NCI-H128 (cell line): Measurements from ENCODE around the gene LRG1.
"Not testable (repeated sequence)": the region's sequence is repeated elsewhere in the genome, so short reads cannot be mapped to it uniquely, and the experiment has no call there.

Experiments used
- DNase-seq: peaks from one replicate; lab custom pipeline; 2025; ENCODE audit not compliant: unreplicated experiment; lab: John Stamatoyannopoulos, UW

Gene LRG1

DNA sequence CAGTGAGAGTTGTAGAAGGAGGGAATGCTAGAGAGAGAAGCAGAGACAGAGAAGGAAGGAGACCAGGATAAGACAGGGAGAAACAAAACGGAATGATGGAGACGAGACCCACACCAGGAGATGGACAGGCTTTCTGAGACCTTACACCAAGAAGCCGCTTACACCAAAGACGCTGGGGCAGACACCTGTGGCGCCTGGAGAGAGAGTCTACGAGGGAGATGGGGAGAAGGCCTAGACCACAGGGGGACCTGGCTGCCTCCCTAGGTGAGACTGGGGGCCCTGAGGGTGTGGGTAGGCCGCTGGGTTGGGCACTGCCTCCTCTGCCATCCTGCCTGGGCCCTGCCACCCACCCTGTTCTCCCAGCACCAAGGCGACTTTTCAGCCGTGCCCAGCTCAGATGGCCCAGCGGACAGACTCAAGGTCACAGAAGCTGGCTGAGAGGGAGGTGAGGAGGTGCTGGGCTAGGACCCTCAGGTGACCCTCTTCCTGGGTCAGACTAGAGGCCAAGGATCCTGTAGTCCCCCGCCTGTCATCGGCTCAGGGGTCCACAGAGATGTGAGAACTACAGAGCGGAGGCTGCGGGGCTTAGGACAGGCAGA, 9.8 kb downstream of the LRG1 start:
- no peak for DNase-seq

DNA sequence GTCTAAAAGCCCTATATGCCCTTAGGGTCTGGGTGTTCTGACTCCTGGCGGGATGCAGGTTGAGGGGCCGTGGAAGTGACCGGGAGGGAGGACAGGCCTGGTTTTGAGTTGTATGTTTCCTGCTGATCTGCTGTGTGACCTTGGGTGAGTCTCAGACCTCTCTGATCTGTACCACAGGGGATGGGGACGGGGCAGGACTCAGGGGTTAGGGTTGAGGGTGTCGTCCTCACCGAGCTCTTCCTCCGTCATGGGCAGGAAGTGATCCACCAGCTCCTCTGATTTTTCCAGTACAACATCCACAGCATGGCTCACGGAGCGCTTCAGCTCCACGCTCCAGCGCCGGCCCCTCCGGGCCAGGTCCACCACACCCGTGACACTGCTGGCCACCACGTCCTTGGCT, 11.0 kb downstream of the LRG1 start:
- DNase-seq, result no peak

DNA sequence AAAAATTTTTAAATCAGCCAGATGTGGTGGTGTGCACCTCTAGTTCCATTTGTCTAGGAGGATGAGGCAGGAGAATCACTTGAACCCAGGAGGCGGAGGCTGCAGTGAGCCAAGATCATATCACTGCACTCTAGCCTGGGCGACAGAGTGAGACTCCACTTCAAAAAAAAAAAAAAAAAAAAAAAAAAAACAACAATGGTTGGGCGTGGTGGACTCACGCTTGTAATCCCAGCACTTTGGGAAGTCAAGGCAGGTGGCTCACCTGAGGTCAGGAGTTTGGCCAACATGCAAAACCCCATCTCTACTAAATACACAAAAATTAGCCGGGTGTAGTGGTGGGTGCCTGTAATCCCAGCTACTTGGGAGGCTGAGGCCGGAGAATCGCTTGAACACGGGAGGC, 12.5 kb downstream of the LRG1 start:
- not testable (repeated sequence) for DNase-seq

DNA sequence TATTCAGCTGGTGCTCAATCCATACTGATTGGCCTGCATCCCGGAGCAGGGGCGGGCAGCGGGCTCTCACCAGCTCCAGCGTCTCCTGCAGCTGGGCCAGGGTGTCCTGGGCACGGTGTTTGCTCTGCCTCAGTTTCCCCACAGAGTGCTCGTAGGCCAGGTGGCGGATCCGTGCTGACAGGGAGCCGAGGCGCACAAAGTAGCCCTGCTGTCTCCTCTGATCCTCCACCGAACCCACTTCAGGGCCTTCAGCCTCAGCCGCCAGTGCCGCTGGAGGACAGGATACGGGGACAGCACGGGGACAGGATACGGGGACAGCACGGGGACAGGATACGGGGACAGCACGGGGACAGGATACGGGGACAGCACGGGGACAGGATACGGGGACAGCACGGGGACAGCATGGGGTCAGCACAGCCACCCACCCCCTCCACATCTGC, 14.3 kb downstream of the LRG1 start:
- DNase-seq, result no peak

DNA sequence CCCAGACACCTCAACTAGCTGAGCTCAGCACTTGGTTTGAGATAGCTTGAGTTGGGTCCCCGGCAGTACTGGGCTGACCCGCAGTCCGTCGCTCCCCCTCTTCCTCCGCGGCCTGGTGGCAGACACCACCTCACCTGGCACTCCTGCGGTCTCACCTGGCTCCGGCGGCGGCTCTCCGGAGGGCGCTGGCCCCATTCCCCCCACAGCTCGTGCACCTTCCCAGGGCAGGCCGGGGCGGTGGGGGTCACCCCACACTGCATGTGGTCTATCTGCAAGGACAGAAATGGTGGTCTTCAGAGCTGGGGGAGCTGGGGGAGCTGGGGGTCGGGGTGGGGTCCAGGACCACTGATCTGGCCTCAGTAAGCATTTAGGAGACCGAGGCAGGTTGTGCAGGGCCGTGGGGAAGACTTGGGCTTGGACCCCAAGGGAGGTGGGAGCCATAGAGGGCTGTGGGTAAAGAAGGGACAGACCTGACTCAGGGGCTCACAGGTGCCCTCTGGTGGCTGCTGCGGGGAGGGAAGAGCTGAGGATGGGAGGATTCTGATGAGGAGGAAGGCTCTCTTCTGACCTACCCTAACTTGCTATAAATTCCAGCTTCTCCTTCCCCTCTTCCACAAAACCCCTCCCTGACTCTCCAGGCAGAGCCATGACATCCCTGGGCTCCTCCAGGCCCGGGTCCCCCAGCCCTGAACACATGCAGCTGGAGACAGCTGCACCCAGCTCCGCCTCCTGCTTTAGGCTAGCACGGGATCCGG, 14.9 kb downstream of the LRG1 start:
- DNase-seq, result no peak

DNA sequence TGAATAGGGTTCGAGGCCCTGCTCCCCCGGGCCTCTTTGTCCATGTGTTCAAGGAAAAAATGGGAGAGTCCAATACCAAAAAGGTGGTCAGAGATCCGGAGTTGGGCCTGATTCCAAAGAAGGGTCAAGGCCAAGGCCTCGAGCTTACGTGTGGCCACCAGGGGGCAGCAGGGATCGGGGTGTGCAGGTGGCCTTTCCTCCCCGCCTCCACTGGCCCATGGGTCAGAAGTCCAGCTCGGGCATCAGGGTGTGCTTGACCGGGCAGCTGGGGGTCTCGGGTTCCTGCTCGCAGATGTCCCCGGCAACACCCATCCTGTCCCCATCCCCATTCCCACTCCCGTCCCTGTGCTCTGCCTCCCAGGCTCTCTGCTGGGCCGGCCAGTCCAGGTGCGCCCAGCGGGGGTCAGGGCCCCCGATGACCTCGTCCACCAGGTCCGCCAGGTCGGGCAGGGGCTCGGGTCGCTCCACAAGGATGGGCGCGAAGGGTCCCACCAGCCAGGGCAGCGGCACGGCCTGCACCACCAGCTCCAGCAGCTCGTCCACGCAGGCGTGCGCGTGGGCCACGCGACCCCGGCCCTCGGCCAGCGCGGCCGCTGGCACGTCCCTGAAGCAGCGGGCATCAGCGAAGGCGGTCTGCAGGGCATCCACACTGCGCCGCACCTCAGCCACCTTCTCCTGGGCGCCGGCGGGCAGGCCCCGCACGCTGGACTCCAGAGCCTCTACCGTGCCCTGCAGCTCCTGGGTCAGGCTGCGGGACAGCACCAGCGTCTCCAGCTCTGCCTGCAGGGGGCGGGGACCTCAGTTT, 16.3 kb downstream of the LRG1 start:
- no peak for DNase-seq

DNA sequence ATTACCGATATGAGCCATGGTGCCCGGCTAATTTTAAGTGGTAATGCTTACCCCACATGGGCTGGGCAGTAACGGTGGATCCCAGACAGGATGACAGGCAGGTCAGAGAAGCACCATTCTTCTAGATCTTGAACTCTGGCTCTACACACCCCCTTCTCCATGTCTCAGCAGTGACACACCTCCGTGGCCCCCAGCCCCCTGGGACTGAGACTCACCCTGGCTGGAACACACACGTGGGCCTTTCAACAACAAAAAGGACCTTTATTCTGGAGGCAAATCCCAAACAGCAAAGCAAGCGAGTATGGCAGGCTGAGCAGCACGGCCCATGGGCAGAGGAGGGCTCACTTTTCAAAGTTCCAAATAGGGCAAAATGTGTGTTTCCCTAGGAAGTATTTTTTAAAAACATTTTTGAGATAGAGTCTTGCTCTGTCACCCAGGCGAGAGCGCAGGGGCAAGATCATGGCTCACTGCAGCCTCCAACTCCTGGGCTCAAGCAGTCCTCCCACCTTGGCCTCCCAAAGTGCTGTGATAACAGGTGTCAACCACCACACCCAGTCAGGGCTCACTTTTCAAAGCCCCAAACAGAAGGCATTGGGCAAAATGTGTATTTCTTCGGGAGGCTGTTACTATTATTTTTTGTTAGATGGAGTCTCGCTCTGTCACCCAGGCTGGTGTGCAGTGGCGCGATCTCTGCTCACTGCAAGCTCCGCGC, 17.4 kb downstream of the LRG1 start:
- DNase-seq, result no peak

DNA sequence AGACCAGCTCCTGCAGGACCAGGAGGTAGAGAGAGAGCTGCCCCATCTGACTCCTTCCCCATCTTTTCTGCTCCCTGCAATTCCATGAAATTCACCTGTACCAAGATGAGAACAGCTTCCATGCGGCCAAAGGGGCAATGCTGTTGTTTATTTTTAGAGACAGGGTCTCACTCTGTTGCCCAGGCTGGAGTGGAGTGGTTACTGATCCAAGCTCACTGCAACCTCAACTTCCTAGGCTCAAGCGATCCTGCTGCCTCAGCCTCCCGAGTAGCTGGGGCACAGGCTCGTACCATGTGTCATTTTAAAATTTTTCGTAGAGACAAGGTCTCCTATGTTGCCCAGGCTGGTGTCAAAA, 18.0 kb downstream of the LRG1 start:
- DNase-seq, result no peak

DNA sequence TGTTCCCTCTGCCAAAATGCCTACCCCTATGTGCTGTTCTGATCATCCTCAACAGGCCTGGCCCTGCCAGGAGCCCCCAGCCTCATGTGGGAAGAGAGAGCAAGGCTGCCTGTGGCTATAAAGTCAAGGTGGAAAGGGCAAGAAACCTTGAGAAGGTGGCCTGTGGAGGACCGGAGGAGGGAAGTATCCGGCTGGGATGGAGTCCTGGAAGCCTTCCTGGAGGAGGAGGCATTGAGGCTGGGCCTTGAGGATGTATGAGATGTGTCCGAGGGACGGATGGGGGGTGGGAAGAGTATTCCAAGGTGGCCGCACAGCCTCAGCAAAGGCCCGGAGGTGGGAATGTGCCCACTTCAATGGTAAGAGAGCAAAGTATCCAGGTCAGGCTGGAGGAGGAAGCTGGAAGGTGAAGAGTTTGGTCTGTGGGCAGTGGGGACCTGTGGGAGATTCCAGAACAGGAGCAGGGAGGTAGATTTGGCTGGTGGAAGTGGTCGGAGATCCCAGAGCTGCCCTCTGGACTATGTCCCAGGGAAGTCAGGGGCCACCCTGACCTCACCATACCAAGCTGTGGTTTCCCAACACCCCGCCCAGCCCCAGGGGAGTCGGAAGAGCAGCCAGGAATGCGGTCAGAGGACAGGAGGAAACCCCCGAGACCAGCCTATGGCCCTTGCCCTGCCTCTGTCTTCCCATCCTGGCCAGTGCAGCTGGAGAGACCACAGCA, 18.5 kb downstream of the LRG1 start:
- DNase-seq, result no peak

DNA sequence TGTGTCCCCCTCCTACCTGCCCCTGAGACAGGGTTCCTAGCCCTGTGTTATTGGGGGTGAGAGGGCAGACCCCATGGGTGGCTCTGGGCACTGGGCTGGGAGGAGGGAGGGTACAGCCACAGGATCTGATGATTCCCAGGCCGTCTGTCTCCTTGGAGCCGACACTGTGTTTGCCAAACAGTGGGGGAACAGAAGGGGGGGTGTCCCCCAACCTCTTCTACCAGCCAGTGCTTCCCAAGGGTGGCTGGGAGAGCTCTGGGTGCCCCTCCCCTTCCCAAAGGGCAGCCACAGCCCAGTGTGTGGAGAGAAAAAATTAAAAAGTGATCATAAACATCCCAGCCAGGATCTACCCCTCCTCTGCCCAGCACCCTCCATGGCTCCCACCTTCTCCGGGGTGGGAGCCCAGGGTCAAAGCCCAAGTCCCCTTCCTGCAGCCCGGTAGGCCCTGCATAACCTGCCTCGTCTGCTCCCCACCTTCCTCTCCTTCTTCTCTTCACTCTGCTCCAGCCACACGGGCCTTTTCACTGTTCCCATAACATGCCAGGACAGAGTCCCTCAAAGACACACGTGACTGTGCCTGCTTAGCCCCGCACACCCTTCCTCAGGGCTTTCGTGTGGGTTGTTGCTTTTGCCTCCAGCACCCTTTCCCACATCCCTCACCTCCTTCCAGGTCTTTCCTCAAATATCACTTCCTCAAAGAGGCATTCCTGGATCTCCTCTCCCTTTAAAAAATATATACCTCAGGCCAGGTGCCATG, 20.1 kb downstream of the LRG1 start:
- no peak for DNase-seq

DNA sequence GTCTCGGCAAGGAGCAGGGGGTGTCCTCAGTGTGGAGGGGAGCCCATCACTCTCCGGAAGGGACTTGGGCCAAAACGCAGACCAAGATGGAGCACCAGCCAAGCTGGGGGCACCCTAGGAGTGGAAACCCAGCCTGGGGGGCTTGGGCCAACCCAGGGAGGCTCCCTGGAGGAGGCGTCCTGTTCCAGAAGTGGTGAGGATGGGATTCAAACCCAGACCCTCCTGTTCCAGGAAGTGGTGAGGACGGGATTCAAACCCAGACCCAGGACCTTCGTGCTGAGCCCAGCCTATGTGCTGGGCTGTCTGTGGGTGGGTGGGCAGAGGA, 20.7 kb downstream of the LRG1 start:
- no peak for DNase-seq

DNA sequence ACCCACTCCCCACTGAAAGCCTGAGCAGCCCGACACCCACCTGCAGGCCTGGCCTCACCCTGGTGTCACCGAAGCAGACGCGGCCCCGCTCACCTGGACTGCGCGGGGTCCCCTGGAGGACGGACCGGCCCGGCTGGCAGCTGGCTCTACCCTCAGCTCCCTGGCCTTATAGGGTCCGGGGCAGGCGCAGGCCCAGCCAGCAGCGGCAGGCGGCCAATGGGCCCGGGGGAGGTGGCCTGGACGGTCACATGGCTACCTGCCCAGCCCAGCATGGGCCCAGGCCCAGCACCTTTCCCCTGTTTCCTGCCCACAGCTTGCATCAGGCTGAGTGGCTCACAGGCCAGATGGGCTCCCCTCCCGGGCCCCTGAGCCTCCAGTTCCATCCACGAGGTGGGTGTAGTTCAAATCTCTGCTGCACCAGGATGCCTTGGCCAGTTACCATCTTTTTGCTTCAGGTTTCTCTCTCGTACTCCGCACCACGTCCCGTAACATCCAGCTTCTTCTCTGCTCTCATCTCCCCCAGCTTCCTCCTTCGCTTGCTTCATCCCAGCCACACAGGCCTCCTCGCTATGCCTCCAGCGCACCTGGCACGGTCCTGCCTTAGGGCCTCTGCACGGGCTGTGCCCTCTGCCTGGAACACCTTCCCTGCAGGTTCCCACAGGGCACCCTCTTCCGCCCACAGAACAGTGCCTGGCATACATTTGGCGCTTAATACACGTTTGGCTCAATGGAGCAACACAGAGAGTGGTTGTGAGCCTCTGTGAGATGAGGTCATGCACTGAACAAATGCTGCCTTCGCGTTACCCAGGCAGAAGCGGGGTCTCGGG, 21.3 kb downstream of the LRG1 start, which contains the start of gene PLIN4:
Gene PLIN4, minus strand, starts transcription at position 142 of the 827 bp plus-strand sequence. CDS start 214 bp downstream, outside the sequence.
- no peak for DNase-seq

DNA sequence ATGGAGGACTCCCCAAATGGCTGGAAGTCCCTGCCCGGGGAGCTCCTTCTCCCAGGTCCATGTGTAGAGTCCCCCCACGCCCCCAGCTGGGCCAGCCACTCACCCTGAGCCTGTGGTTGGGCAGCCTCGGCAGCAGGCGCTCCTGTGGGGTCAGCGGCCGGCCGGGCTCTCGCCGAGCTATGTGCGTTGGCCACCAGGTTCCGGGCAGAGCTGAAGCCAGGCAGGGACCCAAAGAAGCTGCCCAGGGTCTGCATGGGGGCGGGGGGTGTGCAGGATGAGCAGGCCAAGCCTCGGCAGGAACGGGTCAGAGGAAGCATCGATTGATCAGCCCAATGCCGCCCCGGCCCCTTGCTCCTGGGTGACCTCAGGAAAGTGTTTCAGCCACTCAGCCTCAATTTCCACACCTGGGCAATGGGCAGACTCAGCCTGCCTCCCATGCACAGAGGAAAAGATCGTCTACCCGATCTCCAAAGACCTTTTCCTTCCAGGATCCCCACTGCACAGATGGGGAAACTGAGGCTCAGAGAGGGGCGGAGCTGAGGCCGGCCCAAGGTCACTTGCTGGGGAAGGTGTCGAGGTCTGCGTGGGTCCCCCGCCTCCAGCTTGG, 22.3 kb downstream of the LRG1 start:
- DNase-seq, result no peak

DNA sequence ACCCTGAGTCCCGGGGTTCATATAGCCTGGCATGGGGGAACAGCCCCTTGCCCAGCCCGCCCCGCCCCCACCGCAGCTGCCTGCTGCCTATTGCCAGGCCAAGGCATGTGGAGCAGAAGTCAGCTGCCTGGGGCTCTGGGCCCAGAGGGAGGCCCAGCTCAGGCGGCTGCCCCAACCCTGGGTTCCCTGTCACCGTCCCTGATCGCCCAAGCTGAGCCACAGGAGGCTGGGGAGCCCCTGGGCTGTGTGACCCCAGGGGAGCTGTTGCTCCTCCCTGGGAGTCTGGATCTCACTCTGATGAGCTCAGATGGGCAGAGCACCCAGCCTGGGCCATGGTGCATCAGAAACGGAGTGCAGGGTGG, 22.9 kb downstream of the LRG1 start:
- no peak for DNase-seq

DNA sequence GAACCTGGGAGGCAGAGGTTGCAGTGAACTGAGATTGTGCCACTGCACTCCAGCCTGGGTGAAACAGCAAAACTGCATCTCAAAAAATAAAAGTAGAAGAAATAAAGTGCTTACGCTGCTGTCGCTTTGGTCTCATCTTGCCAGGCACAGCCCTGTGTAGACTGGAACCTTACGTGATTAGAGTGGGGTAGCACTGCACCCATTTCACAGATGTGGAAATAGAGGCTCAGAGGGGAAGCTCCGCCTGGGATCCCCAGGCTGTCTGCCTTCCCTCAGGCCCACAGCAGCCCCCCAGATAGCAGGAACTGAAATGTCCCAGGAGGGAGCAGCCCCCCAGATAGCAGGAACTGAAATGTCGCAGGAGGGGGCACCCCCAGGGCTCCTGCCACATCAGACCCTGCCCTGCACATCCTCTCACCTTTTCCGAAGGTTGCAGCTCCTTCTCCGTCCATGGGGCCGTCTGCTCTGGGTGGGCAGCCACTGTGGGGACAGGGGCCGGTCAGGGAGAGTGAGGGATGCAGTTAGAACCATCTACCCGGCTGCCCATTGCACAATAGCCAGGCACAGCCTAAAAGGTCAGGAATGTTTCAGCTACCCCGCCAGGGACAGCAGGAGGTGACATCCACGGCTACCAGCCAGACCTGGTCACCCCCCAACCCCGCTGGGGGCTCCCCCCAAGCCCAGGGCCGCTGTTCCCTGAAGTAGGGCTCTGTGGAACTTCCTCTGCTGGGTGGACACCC, 23.5 kb downstream of the LRG1 start:
- DNase-seq, result no peak

DNA sequence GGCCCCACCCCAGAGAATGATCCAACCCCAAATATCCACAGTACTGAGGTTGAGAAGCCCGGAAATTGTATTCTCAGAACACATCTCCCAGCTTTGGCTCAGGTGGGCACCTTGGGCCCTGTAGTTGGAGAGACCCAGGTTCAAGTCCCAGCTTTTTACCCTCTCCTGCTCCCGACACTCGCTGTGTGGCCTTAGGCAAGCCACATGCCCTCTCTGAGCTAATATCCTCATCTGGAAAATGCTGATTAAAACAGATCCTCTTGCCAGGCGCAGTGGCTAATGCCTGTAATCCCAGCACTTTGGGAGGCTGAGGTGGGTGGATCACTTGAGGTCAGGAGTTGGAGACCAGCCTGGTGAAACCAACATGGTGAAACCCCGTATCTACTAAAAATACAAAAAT, 24.1 kb downstream of the LRG1 start:
- no peak for DNase-seq

DNA sequence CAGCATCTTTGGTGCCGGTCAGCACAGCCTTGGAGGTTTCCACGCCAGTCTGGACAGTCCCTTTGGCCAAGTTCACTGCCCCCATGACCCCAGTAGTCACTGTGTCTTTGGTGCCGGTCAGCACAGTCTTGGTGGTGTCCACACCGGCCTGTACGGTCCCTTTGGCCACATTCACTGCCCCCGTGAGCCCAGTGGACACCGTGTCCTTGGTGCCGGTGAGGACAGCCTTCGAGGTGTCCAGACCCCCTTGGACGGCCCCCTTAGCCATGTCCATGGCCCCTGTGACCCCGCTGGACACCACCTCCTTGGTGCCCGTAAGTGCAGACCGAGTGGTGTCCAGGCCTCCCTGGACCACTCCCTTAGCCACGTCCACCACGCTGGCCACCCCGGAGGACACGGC, 26.6 kb downstream of the LRG1 start:
- no peak for DNase-seq

DNA sequence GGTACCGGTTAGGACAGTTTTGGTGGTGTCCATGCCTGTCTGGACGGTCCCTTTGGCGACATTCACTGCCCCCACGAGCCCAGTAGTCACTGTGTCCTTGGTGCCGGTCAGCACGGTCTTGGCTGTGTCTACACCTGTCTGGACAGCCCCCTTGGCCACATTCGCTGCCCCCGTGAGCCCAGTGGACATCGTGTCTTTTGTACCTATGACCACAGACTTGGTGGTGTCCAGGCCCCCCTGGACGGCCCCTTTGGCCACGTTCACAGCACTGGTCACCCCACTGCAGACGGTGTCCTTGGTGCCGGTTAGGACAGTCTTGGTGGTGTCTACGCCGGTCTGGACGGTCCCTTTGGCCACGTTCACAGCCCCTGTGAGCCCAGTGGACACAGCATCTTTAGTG, 27.8 kb downstream of the LRG1 start:
- DNase-seq, result no peak
